Measurements from ENCODE around the gene SIX6.
"Not testable (repeated sequence)": the region's sequence is repeated elsewhere in the genome, so short reads cannot be mapped to it uniquely, and the experiment has no call there.

The SIX6 gene

DNA sequence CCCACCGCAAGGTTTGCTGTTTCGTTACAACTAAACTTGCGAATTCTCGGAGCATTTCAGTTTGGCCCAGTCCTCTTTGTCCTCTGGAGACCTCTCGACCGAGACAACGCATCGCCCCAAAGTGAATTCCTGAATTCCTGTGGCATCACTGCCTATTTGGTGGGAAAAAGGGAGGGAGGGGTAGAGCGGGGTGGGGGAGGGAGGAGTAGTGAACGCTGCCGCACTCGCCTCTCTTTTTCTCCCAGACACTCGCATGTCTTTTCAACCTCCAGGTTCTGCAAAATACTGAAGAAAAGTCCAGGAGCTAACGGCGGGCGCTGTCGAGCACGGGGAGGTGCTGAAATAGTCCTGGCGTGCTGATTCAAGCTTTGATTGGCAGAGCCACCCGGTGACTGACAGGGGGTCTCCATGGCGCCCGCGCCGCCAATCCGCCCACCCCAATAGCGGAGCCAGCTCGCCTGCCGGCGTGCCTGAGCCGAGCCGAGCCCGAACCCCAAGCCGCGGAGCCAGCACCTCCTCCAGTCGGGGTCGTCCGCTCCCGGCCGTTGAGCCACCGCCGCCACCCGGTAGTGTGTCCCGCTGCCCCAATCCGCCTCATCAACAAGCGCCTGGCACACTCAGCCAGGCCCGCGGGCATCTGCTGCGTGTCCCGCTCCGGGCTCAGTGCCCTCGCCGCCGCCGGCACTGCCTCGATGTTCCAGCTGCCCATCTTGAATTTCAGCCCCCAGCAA lies at the start of gene SIX6:
TSS of gene SIX6 (plus strand) at position 440 of the 731 bp plus-strand sequence. CDS start at position 693, 253 bp downstream.
- DNase-seq (ENCODE audit: extremely low read depth in 1 of 2, low read depth in 1 of 2): no peak

- DNase-seq (ENCODE audit: extremely low read depth in 1 of 2, low read depth in 1 of 2): not testable (repeated sequence)
These were observed 28.7 kb upstream of the SIX6 start for GRCh38 chr14:60480248-60480647.

DNA sequence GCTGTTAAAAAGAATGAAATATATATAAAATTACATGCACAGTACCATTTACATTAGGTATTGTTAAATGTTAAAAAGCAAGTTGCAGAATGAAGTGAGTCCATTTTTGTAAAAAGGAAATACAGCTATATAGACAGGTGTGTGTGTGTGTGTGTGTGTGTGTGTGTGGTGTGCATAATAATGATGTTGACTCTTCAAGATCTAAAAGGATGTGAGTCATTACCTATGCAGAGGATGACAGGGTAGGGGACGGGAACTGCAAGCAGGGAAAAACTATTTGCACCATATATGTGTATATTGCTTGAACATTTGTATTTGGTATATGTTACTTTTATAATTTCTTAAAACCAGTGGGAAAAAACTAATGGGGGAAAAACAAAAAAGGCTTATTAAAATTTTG lies 26.2 kb upstream of the SIX6 start:
- no peak for DNase-seq (ENCODE audit: extremely low read depth in 1 of 2, low read depth in 1 of 2)

DNA sequence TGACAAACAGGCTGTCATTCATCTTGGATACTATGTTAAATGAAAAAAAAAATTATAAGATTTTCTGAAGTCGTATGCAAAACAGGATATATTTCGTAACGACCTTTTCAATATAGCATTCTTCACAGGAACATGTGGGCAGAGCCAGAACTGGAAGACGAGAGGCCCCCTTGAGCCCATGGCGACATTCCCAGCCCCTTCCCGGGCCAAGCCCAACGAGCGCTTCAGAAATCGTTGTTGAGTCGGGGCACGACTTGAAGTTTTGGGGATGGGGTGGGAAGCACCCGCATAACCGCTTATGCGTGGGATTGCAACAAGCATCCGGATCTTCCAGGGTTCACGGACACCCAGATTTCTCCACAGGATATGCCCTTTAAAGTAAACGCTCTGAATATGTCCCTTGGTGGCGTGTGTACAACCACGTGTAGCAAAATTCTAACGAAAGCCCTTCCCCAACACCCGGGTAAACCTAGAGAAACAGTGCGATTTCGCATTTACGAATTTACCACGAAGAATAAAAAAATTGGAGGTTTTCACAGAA lies 23.8 kb upstream of the SIX6 start:
- DNase-seq (ENCODE audit: extremely low read depth in 1 of 2, low read depth in 1 of 2): no peak

- no peak for DNase-seq (ENCODE audit: extremely low read depth in 1 of 2, low read depth in 1 of 2)
These were observed 23.2 kb upstream of the SIX6 start, which contains the start of gene C14orf39 for GRCh38 chr14:60485598-60486251. Gene C14orf39 (minus strand): TSS chr14:60486063. CDS start chr14:60485078, 985 bp downstream.

DNA sequence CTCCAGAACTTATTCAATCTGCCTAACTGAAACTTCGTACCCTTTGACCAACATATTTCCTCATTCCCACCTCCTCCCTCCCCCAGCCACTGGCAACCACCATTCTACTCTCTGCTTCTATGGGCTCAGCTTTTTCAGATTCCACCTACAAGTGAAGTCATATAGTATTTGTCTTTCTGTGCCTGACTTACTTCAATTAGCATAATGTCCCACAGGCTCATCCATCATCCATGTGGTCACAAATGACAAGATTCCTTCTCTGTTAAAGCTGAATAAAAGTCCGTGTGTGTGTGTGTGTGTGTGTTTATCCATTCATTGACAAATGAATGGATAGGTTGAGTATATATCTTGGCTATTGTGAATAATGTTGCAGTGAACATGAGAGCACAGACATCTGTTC lies 21.7 kb upstream of the SIX6 start:
- no peak for DNase-seq (ENCODE audit: extremely low read depth in 1 of 2, low read depth in 1 of 2)

DNA sequence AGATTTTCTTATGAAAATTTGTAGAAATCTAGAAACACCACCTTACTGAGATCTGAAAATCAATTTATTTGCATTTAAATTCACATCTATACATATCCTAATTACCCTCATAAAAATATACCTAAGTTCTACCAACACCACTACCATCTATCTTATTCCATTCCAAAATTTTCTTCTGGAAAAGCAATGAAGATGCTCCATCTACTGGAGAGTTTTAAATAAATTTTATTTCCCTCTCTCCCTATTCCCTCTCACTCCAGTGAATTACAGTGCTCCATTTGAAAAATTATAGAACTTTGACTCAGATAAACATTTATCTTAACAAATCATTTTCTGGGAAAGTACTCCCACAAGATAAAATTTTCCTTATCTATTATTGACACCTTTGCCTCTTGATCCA lies 20.8 kb upstream of the SIX6 start:
- no peak for DNase-seq (ENCODE audit: extremely low read depth in 1 of 2, low read depth in 1 of 2)

- DNase-seq (ENCODE audit: extremely low read depth in 1 of 2, low read depth in 1 of 2): no peak
These were observed 18.7 kb upstream of the SIX6 start for GRCh38 chr14:60490270-60490669.

DNA sequence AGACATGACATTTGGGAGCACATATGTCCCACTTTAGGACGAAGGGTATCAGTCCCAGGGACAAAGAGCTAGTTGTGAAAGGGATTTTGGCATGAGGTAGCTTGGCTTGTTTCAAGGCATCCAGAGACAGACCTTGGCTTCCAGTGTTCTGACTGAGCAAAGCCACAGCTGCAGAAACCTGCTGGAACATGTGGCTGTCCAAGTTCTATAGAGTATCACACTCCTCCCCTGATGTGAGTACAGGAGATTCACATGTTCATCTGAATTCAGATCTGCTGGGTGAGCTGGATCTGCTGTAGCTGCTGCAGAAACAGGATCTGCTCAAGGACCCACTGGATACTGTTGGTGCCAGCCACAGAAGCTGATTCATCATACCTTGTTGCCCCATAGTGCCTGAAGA lies 13.0 kb upstream of the SIX6 start:
- DNase-seq (ENCODE audit: extremely low read depth in 1 of 2, low read depth in 1 of 2): no peak

DNA sequence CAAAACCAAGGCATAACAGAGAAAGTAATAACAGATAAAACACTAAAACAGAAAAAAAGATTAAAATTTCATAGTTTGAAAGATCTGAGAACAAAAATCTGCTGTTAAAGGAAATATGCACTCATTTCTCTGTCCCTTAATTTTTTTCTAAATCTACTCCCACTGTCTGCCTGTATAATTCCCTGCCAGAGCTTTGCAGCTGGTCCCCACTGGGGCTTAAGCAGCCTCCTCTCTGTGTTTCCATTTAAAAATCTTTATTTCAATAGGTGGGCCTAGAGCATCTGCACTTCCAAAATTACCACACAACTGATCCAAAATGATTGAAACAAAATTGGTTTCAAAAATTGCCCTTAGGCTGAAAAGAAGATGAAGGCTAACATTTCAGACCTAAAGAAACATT lies 6.4 kb upstream of the SIX6 start:
- no peak for DNase-seq (ENCODE audit: extremely low read depth in 1 of 2, low read depth in 1 of 2)

GRCh38 chr14:60505448-60505847 lies 3.5 kb upstream of the SIX6 start:
- no peak for DNase-seq (ENCODE audit: extremely low read depth in 1 of 2, low read depth in 1 of 2)

GRCh38 chr14:60506010-60506409 lies 2.9 kb upstream of the SIX6 start:
- no peak for DNase-seq (ENCODE audit: extremely low read depth in 1 of 2, low read depth in 1 of 2)

GRCh38 chr14:60506462-60506984 lies 2.4 kb upstream of the SIX6 start:
- DNase-seq (ENCODE audit: extremely low read depth in 1 of 2, low read depth in 1 of 2): no peak

GRCh38 chr14:60506985-60507829 lies 1.7 kb upstream of the SIX6 start:
- DNase-seq (ENCODE audit: extremely low read depth in 1 of 2, low read depth in 1 of 2): no peak

DNA sequence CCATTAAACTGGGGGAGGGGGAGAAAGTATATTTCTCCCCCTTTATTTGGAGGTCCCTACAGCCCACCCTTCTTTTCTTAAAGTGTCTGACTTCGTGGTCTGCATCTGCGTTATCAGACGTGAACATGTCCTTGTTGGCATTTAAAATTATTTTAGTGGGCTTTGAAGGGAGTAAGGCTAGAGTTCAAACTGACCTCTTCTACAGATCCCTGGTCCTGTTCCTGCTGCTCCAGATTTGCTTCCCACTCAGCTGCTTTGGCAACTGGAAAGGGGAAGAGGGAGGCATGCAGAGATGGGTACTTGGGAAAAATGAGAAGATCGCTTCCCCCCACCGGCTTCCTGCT lies 611 bp upstream of the SIX6 start:
- no peak for DNase-seq (ENCODE audit: extremely low read depth in 1 of 2, low read depth in 1 of 2)

- DNase-seq (ENCODE audit: extremely low read depth in 1 of 2, low read depth in 1 of 2): no peak
These were observed 700 bp downstream of the SIX6 start for GRCh38 chr14:60509438-60510253.

DNA sequence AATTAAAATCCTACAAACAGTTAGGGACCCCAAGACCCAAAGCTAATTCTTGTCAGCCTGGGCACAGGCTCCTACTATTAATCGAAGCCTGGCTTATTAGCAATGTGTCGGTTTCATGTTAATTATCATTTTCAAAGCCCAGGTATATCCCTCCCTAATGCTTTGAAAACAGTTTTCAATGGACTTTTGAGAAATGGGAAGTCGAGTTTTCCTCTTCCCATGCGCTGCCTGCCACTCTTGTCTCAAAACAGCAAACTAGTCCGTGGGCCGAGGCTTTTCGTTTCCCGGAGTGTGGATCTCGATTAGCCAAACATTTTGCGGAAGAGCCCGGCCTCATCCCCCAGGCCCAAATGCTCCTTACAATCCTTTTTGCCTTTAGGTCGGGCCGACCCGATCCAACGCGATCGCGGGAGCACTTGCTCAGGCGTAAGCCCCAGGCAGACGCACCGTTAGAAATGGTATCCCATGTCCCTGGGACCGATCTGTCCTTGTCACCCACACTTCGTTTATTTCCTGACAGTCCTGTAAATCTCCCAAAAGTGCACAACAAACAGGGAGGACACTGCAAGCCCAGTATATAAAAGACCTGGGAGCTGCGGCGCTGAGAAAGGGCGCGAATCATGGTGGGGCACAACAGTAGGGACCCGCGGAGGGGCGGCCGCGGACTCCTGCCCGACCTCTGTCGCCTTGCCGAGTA lies 1.5 kb downstream of the SIX6 start:
- DNase-seq (ENCODE audit: extremely low read depth in 1 of 2, low read depth in 1 of 2): no peak

DNA sequence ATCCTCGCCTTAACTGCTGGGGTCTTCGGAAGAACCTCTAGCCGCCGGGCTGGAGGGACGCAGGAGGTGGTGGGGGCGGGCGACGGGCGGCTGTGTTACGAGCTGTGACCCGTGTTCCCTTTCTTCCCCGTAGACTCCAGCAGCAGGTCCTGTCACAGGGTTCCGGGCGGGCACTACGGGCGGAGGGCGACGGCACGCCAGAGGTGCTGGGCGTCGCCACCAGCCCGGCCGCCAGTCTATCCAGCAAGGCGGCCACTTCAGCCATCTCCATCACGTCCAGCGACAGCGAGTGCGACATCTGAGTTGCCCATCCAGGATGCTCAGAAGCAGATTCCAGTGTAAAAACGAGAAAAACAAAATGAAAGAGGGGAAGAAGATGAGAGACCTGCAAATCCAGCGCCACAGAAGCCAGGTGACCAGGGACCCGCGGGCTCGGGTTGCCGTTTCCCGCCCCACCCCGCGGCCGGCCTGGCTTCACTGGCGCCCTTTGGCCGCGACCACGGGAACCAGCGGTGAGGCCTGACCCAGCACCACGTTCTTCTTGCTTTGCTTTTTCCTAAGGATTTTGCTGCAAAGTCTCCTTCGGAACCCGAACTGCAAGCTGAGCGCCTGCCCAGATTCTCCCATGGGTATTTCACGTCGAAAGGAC lies 2.1 kb downstream of the SIX6 start:
- no peak for DNase-seq (ENCODE audit: extremely low read depth in 1 of 2, low read depth in 1 of 2)

GRCh38 chr14:60512126-60512525 lies 3.2 kb downstream of the SIX6 start:
- no peak for DNase-seq (ENCODE audit: extremely low read depth in 1 of 2, low read depth in 1 of 2)
